ENCODE measurements around the gene RNF213. TPM values are rescaled to one million over a fixed set of nuclear protein-coding genes. Genes with fewer than 3 reads are reported as not detected.
A peak's percentile ranks its signal among the peaks of the same experiment; 100 is the strongest.

RNF213 gene
- total RNA-seq, 1 donor from 2014 or later = 25.6 TPM

DNA sequence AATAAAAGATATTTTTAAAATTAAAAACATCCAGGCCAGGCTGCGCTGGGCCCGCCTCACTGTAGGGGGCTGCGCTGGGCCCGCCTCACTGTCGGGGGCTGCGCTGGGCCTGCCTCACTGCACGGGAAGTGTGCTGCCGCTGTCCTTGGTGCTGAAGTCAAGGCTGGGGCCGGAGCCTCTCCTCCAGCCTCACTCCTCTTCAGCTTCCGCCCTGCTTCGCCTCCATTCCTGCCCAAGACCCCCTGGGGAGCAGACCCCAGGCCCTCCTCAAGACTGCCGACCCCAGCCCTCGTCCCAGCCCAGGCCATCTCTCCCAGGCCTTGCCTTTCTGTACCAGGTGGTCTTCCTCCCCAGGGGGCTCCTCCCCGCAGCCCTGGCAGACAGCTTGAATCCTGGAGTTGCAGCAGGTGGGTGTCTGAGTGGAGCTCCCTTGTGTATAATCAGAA is 180.5 kb downstream of the RNF213 start:
- H3K27ac ChIP-seq (replicated peaks) = no peak overlapping the region
- H3K36me3 ChIP-seq = no peaks in the 10 kb centered on the region
- no peak for TF ChIP-seq CTCF (IDR thresholded peaks at IDR 0.05; ENCODE audit: borderline replicate concordance)
- no peaks in the 10 kb centered on the region for H3K4me1 ChIP-seq
- H3K4me3 ChIP-seq = no peak overlapping the region
- no peaks in the 10 kb centered on the region for H3K9me3 ChIP-seq (replicated peaks)
- H3K27me3 ChIP-seq (ENCODE audit: low read depth) = no peaks in the 10 kb centered on the region
- intact Hi-C loops (cut with micrococcal nuclease) = no loop called here
- peak; percentile 34 for DNase-seq

GRCh38 chr17:80441598-80442322 is 181.1 kb downstream of the RNF213 start:
- H3K9me3 ChIP-seq (replicated peaks) = no peaks in the 10 kb centered on the region
- H3K27ac ChIP-seq (replicated peaks) = no peak overlapping the region
- H3K27me3 ChIP-seq (ENCODE audit: low read depth) = no peaks in the 10 kb centered on the region
- intact Hi-C loops (cut with micrococcal nuclease) = no loop called here
- TF ChIP-seq CTCF (IDR thresholded peaks at IDR 0.05; ENCODE audit: borderline replicate concordance) = no peak
- no peak overlapping the region for H3K4me3 ChIP-seq
- no peaks in the 10 kb centered on the region for H3K36me3 ChIP-seq
- DNase-seq = no peak
- H3K4me1 ChIP-seq = no peaks in the 10 kb centered on the region

GRCh38 chr17:80442323-80442659 is 181.6 kb downstream of the RNF213 start:
- Histone ChIP-seq H3K27me3 (ENCODE audit: low read depth) (no peaks in the 10 kb centered on the region), H3K4me3 (no peak overlapping the region), H3K27ac (replicated peaks) (no peak overlapping the region), H3K4me1 (no peaks in the 10 kb centered on the region), H3K36me3 (no peaks in the 10 kb centered on the region), H3K9me3 (replicated peaks) (no peaks in the 10 kb centered on the region)
- no peak for DNase-seq
- TF ChIP-seq CTCF (IDR thresholded peaks at IDR 0.05; ENCODE audit: borderline replicate concordance) = no peak
- intact Hi-C loops (cut with micrococcal nuclease) = no loop called here

- Histone ChIP-seq H3K36me3 (no peaks in the 10 kb centered on the region), H3K27me3 (ENCODE audit: low read depth) (no peaks in the 10 kb centered on the region), H3K4me1 (no peaks in the 10 kb centered on the region), H3K4me3 (no peak overlapping the region), H3K27ac (replicated peaks) (no peak overlapping the region), H3K9me3 (replicated peaks) (no peaks in the 10 kb centered on the region)
- DNase-seq = no peak
- no peak for TF ChIP-seq CTCF (IDR thresholded peaks at IDR 0.05; ENCODE audit: borderline replicate concordance)
- intact Hi-C loops (cut with micrococcal nuclease) = no loop called here
Measured at GRCh38 chr17:80442764-80443163, 182.1 kb downstream of the RNF213 start.

DNA sequence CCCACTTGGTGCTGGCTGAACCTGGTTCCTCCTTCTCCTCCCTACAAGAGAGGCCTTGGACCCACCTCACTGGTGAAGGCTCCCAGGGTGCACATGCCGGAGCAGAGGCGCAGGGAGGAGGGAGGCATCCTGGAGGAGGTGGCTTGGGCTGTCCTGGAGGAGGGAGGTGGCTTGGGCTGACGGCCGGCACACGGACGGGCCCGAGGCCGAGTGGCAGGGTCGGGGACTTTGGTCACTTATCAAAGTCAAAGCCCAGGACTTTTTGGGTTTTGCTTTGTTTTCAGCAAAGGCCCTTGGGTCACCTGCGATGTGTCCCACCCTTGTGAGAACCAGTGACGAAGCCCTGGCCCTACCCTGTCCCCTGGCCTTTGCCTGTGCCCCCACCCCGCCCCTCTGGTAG is 182.8 kb downstream of the RNF213 start:
- H3K4me1 ChIP-seq = no peaks in the 10 kb centered on the region
- no peaks in the 10 kb centered on the region for H3K27me3 ChIP-seq (ENCODE audit: low read depth)
- no peak for TF ChIP-seq CTCF (IDR thresholded peaks at IDR 0.05; ENCODE audit: borderline replicate concordance)
- no peak overlapping the region for H3K4me3 ChIP-seq
- no peak overlapping the region for H3K27ac ChIP-seq (replicated peaks)
- no peaks in the 10 kb centered on the region for H3K36me3 ChIP-seq
- intact Hi-C loops (cut with micrococcal nuclease) = no loop called here
- no peak for DNase-seq
- no peaks in the 10 kb centered on the region for H3K9me3 ChIP-seq (replicated peaks)

Measured in left ventricle myocardium inferior (tissue), 1 donor.